Motor neuron (in vitro differentiated cells): ENCODE measurements around the gene FAF1. TPM values are rescaled to one million over a fixed set of nuclear protein-coding genes. Genes with fewer than 3 reads are reported as not detected.
"Not testable (repeated sequence)": the region's sequence is repeated elsewhere in the genome, so short reads cannot be mapped to it uniquely, and the experiment has no call there.

ENCODE experiments used
- ATAC-seq, 8 experiments: fragments of 200-7000 bp; cut with Tn5 transposase; replicated peaks in 6 of 8; 2 replicates each; pipeline ENCODE4 v1.8.0; 2021; ENCODE audit warnings: mild to moderate bottlenecking in 8 of 8, moderate library complexity in 8 of 8
- H3K27ac ChIP-seq, 2 donors: fragments of 250-450 bp; sonication (Bioruptor Pico); 2 replicates each; pipeline ENCODE4 v1.9.0; 2021; ENCODE audit warnings: antibody characterized with exemption in 2 of 2, mild to moderate bottlenecking in 2 of 2, moderate library complexity in 1 of 2
- H3K4me1 ChIP-seq, 2 donors: fragments of 250-450 bp; sonication (Bioruptor Pico); replicated peaks in 1 of 2; 2 replicates each; pipeline ENCODE4 v1.6.1; 2021; ENCODE audit warnings: antibody characterized with exemption in 2 of 2, mild to moderate bottlenecking in 2 of 2, moderate library complexity in 1 of 2
- H3K4me3 ChIP-seq, 5 donors: fragments of 250-450 bp; sonication (Bioruptor Pico); 2 replicates each; pipeline ENCODE4 v1.9.0; 2021; ENCODE audit warnings: antibody characterized with exemption in 5 of 5, mild to moderate bottlenecking in 5 of 5, moderate library complexity in 4 of 5
- WGBS, 10 experiments: fragments of 450-650 bp; shearing (Covaris generic); methylation state at CpG; one replicate each; pipeline ENCODE4 v1.0.0; 2022; 5-methylcytosine and 5-hydroxymethylcytosine counted together
- in situ Hi-C, 9 experiments: fragments of 400-800 bp; cut with MboI; loops; one replicate each; pipeline ENCODE4 v1.15.0; 2021; ENCODE audit warnings: low sequenced_read_pairs in 9 of 9, low pct_unique_long_range_greater_than_20kb in 2 of 9; ENCODE audit not compliant: unreplicated experiment in 9 of 9
- total RNA-seq, 8 experiments: library from RNA; unstranded; fragments of 300-600 nt; gene quantifications; 2 replicates each; pipeline versions ENCODE4 v1.2.3 to v1.2.4, GENCODE V29; 2022

The FAF1 gene
- total RNA-seq, 8 experiments from 2014 or later = 26.3 to 79.4 (median 52.0) TPM

GRCh38 chr1:50846224-50846839 is 113.7 kb downstream of the FAF1 start:
- Histone ChIP-seq H3K4me3 (no peak overlapping the region), H3K4me1 (no peaks in the 10 kb centered on the region), H3K27ac (no peak overlapping the region)
- no peak for ATAC-seq
- in situ Hi-C loops = no loop called here
- 40 to 99% (median 89%) methylated on average over 1 to 20 of the region's 20 CpGs; no CpG with 5 or more reads in 1 of the 10 experiments for WGBS, 10 experiments

GRCh38 chr1:50841791-50842387 is 118.2 kb downstream of the FAF1 start:
- H3K4me3 ChIP-seq = no peak overlapping the region
- peak in 4 of 8 experiments; percentile 24 to 86 (median 57) for ATAC-seq
- no peaks in the 10 kb centered on the region for H3K4me1 ChIP-seq
- in situ Hi-C loops = no loop called here
- no peak overlapping the region for H3K27ac ChIP-seq

GRCh38 chr1:50836117-50836516 is 124.0 kb downstream of the FAF1 start:
- Histone ChIP-seq H3K27ac (no peak overlapping the region), H3K4me3 (no peak overlapping the region), H3K4me1 (no peaks in the 10 kb centered on the region)
- in situ Hi-C loops = no loop called here
- ATAC-seq = no peak

- Histone ChIP-seq H3K4me3 (no peak overlapping the region), H3K4me1 (no peaks in the 10 kb centered on the region), H3K27ac (no peak overlapping the region)
- in situ Hi-C loops = no loop called here
- WGBS, 10 experiments = 100% methylated on average over 1 of the region's 1 CpG; no CpG with 5 or more reads in 7 of the 10 experiments
- no peak for ATAC-seq
These were observed 126.9 kb downstream of the FAF1 start for GRCh38 chr1:50833216-50833615.

GRCh38 chr1:50832167-50832566 is 127.9 kb downstream of the FAF1 start:
- Histone ChIP-seq H3K4me1 (no peaks in the 10 kb centered on the region), H3K27ac (no peak overlapping the region), H3K4me3 (no peak overlapping the region)
- in situ Hi-C loops = no loop called here
- no peak for ATAC-seq
- WGBS, 10 experiments = 78 to 100% (median 100%) methylated on average over 1 of the region's 1 CpG; no CpG with 5 or more reads in 3 of the 10 experiments

- 87 to 100% (median 95%) methylated on average over 2 to 5 of the region's 5 CpGs; no CpG with 5 or more reads in 1 of the 10 experiments for WGBS, 10 experiments
- no peak overlapping the region for H3K27ac ChIP-seq
- in situ Hi-C loops = no loop called here
- no peaks in the 10 kb centered on the region for H3K4me1 ChIP-seq
- H3K4me3 ChIP-seq = no peak overlapping the region
- no peak for ATAC-seq
These were observed 128.6 kb downstream of the FAF1 start for GRCh38 chr1:50831300-50832061.

GRCh38 chr1:50830621-50831020 is 129.4 kb downstream of the FAF1 start:
- no peaks in the 10 kb centered on the region for H3K4me1 ChIP-seq
- in situ Hi-C loops = no loop called here
- no peak for ATAC-seq
- no peak overlapping the region for H3K4me3 ChIP-seq
- no peak overlapping the region for H3K27ac ChIP-seq

DNA sequence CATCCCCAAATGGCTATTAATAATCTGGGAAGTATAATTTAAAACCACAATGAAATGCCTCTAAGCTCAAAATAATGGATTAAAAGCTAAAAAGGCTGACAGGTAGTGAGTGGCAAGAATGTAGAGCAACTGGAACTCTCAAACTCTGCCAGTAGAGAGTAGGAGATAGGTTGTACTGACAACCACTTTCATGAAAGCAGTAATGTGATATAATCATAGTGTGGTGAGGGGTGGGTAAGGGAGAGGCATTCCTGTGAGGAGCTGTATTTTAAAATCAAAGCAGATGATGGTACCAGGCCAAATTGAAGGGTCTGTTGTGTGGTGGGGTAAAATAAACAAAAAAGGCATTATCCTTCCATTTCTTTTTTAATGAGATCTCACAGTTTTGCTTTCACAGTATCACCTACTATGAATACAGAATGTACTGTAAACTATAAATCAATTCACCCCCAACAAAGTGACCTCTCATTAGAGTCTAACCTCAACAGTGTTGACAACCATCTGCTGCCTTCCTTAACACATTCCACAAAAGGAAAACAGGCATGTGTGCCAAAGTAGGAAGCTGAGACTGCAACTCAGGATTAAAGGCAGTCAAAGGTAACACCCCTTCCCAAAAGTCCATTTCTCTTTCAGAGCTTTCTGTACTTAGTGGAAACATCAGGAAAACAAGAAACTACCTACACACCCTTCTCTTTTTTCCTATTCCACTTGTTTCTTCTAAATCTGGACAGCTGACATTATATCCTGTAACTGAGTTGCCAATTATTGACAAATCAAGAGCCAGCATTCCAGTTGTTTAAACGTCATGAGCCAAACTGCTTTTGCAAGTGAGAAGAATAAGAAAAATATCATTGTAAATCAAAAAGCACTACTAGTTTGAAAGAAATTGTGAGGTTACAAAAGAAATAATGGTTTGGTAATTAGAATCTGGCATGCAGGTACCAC is 130.8 kb downstream of the FAF1 start:
- ATAC-seq = peak in 3 of 8 experiments; percentile 93 to 98 (median 97)
- no peak overlapping the region for H3K27ac ChIP-seq
- in situ Hi-C loops = no loop called here
- 18 to 100% (median 67%) methylated on average over 1 of the region's 1 CpG; no CpG with 5 or more reads in 2 of the 10 experiments for WGBS, 10 experiments
- no peaks in the 10 kb centered on the region for H3K4me1 ChIP-seq
- H3K4me3 ChIP-seq = no peak overlapping the region

DNA sequence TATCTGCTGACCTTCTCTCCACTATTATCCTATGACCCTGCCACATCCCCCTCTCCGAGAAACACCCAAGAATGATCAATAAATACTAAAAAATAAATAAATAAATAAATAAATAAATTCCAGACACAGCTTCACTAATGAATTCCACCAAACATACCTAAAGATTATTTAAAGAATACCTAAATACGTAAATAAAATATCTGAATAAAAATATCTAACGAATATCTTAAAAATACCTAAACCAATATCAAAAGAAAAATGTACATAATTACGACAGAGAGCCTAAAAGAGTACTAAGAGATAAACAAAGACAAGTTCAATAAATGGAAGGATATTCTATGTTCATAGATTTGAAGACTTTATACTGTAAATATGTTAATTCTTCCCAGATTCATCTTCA is 132.5 kb downstream of the FAF1 start:
- H3K4me1 ChIP-seq = no peaks in the 10 kb centered on the region
- 89 to 100% (median 97%) methylated on average over 2 to 4 of the region's 4 CpGs for WGBS, 10 experiments
- in situ Hi-C loops = no loop called here
- H3K4me3 ChIP-seq = no peak overlapping the region
- H3K27ac ChIP-seq = no peak overlapping the region
- no peak for ATAC-seq

- H3K27ac ChIP-seq, ATAC-seq, H3K4me1 ChIP-seq, H3K4me3 ChIP-seq, in situ Hi-C loops: not testable (repeated sequence)
- WGBS, 10 experiments = 96 to 98% (median 97%) methylated on average over 4 to 15 of the region's 21 CpGs; no CpG with 5 or more reads in 7 of the 10 experiments
These were observed 133.3 kb downstream of the FAF1 start for GRCh38 chr1:50826792-50827191.

GRCh38 chr1:50822035-50822776 is 137.9 kb downstream of the FAF1 start:
- Histone ChIP-seq H3K4me3 (no peak overlapping the region), H3K4me1 (no peaks in the 10 kb centered on the region), H3K27ac (no peak overlapping the region)
- in situ Hi-C loops = no loop called here
- ATAC-seq = no peak
- WGBS, 10 experiments = 75 to 100% (median 91%) methylated on average over 2 to 3 of the region's 3 CpGs

GRCh38 chr1:50820545-50820944 is 139.5 kb downstream of the FAF1 start:
- Histone ChIP-seq H3K27ac (no peak overlapping the region), H3K4me1 (no peaks in the 10 kb centered on the region), H3K4me3 (no peak overlapping the region)
- in situ Hi-C loops = no loop called here
- ATAC-seq = no peak
- 20 to 100% (median 90%) methylated on average over 1 to 2 of the region's 2 CpGs for WGBS, 10 experiments
